Tongue (tissue), 2 donors: Measurements from ENCODE around the gene NELFCD. TPM values are rescaled to one million over a fixed set of nuclear protein-coding genes. Genes with fewer than 3 reads are reported as not detected.
"Not testable (repeated sequence)": the region's sequence is repeated elsewhere in the genome, so short reads cannot be mapped to it uniquely, and the experiment has no call there.

Source experiments
- DNase-seq: peaks from one replicate; pipeline ENCODE4 v3.0.0-alpha.2; 2015
- total RNA-seq: library from RNA; depleted of rRNA; stranded (reverse); fragments of >200 nt; gene quantifications from one replicate; pipeline ENCODE4 v1.2.3, GENCODE V29; 2014

Gene NELFCD
- total RNA-seq, 1 donor from 2014 or later, result 53.6 TPM

GRCh38 chr20:58973866-58974265 lies 7.2 kb upstream of the NELFCD start:
- no peak for DNase-seq

GRCh38 chr20:58975353-58975752 lies 5.7 kb upstream of the NELFCD start:
- no peak for DNase-seq

- DNase-seq, result no peak
Observed at GRCh38 chr20:58976061-58976730, 4.9 kb upstream of the NELFCD start.

GRCh38 chr20:58978351-58979190 lies 2.5 kb upstream of the NELFCD start:
- DNase-seq, result no peak

- DNase-seq, result peak; percentile 64
Observed at GRCh38 chr20:58981628-58982364, 740 bp downstream of the NELFCD start.

GRCh38 chr20:58982406-58983114 lies 1.5 kb downstream of the NELFCD start:
- DNase-seq, result no peak

GRCh38 chr20:58983115-58983468 lies 2.0 kb downstream of the NELFCD start:
- DNase-seq, result not testable (repeated sequence)

- no peak for DNase-seq
Observed at GRCh38 chr20:58984691-58985090, 3.6 kb downstream of the NELFCD start.

- DNase-seq, result no peak
Observed at GRCh38 chr20:58985656-58986055, 4.6 kb downstream of the NELFCD start.

GRCh38 chr20:58986286-58986967 lies 5.4 kb downstream of the NELFCD start:
- no peak for DNase-seq

- DNase-seq, result no peak
Observed at GRCh38 chr20:58986968-58987517, 6.0 kb downstream of the NELFCD start.

- DNase-seq, result no peak
Observed at GRCh38 chr20:58987790-58988564, 6.9 kb downstream of the NELFCD start.

- DNase-seq, result no peak
Observed at GRCh38 chr20:58988565-58988882, 7.5 kb downstream of the NELFCD start.

GRCh38 chr20:58989196-58989595 lies 8.1 kb downstream of the NELFCD start:
- no peak for DNase-seq

GRCh38 chr20:58990651-58991445 lies 9.8 kb downstream of the NELFCD start:
- DNase-seq, result no peak

GRCh38 chr20:58991715-58992114 lies 10.7 kb downstream of the NELFCD start:
- DNase-seq, result no peak

- DNase-seq, result no peak
Observed at GRCh38 chr20:58992911-58993310, 11.9 kb downstream of the NELFCD start.

- DNase-seq, result no peak
Observed at GRCh38 chr20:58993332-58994248, 12.5 kb downstream of the NELFCD start.
